Cardiac septum (tissue), 1 donor: ENCODE measurements around the gene SYNPO2. TPM values are rescaled to one million over a fixed set of nuclear protein-coding genes. Genes with fewer than 3 reads are reported as not detected.
"Not testable (repeated sequence)": the region's sequence is repeated elsewhere in the genome, so short reads cannot be mapped to it uniquely, and the experiment has no call there.

Source experiments
- DNase-seq: peaks from one replicate; pipeline ENCODE4 v3.0.0-alpha.2; 2020; ENCODE audit warnings: low spot score
- intact Hi-C: fragments of 100-400 bp; cut with DNase I; formaldehyde crosslinking; loops from one replicate; pipeline ENCODE4 v1.14.0; 2022
- total RNA-seq: library from RNA; stranded (reverse); fragmentation: NEBNext Ultra II Directional; extraction: Animal tissue kit (Norgen Biotek cat#: 25700); gene quantifications from one replicate; pipeline ENCODE4 v1.2.1, GENCODE V29; 2021
- donor health status: DM: no; HTN: no; CAD: no.

The SYNPO2 gene
- total RNA-seq, 1 donor from 2014 or later: 316 TPM

DNA sequence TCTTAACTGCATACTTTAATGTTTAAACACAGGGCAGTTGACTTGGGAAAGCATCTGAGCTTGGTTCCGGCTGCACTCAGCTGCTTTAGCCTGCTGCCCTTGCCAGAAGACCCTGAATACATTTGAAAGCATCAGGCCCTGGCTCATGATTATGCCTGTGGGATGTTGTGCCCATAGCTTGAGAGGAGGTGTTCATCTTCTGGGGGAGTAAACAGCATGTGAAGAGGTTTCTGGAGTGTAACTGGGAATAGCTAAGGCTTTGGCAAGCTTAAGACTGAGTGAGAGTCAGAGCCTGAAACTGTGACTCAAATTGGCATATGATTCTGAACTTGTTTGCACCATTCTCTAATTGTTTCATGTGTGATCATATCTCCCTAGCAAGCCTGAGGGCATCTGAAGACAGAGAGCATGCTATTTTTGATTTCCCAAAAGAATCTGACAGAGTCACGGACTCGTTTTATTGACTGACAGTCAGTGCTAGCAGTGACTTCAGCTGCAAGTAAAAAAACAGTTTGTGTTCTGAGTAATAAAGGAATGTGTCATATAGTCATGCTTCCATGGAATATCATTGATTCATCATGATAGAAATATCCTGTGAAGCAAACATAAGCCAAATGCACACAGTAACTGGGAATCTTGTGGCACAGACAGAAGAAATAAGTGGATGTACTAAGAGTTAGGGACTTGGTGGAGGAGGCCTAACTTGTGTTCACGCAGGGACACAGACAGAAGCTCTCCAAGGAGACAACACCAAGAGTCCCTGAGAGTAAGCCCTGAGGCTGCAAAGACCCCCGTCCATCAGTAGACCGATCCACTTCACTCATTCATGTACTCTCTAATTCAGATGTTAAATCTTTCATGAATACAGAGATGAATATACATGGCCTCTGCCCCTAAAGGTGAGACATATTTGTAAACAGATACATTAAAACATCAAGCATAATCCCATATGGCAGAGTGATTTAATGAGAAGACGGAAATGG is 100.7 kb downstream of the SYNPO2 start:
- intact Hi-C loops: no loop called here
- DNase-seq: no peak

DNA sequence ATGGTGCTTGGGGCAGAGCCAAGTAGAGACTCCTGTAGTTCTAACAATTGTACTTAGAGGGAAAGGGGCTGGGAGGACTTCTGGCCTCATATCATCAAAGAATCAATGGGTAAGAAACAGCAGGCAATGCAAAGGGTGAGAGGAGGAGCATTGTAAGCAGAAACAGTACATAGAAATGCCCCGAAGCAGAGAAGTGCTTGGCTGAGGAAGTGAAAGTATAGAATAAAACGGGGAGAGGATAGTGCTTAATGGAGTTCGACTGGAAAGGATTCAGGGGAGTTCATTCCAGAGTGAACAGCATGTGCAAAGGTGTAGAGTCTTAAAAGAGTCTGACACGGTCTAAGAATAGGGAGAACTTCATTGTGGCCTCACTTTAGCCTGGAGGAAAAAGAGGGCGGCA is 103.0 kb downstream of the SYNPO2 start:
- no peak for DNase-seq
- intact Hi-C loops: no loop called here

DNA sequence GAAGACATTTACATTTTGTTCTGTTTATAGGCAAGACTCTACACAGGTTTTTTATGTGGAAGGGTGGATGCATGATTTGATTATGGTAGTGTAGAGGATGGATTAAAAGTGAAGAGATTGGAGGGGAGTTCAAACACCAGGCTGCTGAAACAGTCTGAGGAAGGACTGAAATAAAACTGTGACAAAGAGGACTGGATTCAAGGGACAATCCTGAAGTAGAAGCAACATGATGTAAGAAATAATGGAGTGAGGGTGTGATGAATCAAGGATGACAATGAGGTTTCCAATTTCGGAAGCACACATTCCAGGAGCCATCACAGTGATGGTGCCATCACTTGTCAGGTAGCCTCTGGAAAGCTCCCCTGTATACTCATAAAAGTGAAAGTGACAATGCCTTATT is 103.5 kb downstream of the SYNPO2 start:
- DNase-seq: no peak
- intact Hi-C loops: no loop called here

GRCh38 chr4:118993333-118993732 is 104.7 kb downstream of the SYNPO2 start:
- no peak for DNase-seq
- intact Hi-C loops: no loop called here

DNA sequence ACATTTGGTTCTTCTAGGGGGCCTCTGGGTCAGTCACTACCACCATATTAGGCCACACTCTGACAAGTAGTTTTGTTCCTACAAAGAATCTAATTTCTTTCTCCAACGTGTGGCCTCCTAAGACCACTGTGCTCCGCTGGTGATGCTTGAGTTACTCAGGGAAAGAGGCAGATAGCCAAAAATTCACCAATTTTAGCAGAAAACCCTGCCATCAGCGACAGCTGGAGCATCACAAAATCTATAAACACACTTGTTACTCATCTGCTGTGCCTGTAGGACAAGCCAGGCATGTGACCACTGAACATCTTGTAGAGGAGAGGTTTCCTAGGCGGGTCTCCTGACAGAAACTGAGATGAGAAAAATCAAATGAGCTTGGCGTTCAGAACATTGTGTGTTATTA is 105.4 kb downstream of the SYNPO2 start:
- no peak for DNase-seq

DNA sequence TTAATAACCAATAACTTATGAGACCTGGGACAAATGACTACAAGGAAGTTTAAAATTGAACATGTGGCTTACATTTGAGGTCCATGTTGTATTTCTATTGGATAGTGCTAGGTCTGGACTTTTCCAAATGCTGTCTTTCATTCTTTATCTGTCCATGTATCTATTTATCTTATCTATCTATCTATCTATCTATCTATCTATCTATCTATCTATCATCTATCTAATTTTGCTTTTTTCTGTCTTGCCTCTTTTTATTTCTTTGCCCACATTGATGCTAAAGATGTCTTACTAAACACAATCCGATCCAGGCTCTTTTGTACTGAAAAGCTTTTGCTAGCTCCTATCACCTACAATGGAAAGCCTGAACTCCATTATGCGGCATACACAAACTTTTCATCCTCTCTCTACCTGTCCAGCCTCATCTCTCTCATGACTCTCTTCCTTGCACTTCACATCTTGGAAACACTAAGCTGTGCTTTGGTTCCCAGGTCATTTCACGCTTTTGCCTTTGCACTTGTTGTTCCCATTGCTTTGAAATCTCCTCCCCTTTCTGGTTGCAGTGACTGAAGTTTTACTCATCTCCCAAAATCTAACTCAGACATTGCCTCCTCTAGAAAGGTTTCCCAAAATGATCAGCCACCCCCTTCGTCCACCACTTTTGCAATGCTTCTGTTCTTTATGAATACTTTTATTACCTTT is 107.2 kb downstream of the SYNPO2 start:
- DNase-seq: no peak
- intact Hi-C loops: loop anchor here (5.0 kb wide), 1 partner anchor 141 kb away; the partner anchor contains the start of gene MYOZ2

More for the DNA sequence above, 105.4 kb downstream of the SYNPO2 start:
- intact Hi-C loops: no loop called here

DNA sequence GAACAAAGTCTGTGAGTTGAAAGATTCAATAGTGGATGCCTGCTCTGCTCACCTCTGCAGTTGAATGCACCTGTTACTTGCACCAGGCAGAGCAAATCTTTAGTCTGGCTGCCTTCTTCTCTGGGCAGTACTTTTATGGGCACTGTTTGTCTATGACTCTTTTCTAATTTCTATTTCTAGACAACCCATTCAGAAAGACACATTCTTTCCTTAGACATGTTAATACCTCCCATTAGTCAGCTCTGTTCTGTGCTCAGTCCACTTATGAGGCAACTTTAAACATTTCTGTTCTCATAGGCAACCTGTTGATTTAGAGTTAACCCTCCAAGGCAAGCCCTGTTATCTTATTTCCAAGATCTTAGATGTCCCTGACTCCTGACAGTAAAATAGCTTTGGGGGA is 108.9 kb downstream of the SYNPO2 start:
- intact Hi-C loops: loop anchor here (5.0 kb wide), 1 partner anchor 140 kb away; the partner anchor contains the start of gene MYOZ2
- no peak for DNase-seq

DNA sequence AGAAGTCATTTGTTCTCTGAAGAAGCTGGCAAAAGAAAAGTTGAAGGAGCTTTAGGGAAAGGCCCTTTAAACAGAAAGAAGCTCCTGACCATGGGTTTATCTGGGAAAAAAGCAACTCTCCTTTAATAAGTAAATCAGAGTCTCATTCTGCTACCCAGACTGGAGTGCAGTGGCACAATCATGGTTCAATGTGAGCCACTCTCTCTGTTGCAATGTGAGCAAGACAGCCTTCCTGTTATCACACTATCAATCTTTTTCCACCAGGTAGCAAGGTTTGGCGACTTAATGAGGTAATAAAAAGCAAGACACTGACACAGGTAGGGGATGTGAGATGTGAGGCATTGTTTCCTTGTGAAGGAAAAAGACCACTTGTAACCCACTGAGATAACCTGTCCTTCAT is 111.3 kb downstream of the SYNPO2 start:
- intact Hi-C loops: loop anchor here (5.0 kb wide), 1 partner anchor 137 kb away; the partner anchor contains the start of gene MYOZ2
- DNase-seq: no peak

- intact Hi-C loops: no loop called here
- DNase-seq: no peak
Measured at GRCh38 chr4:119000400-119000799, 111.7 kb downstream of the SYNPO2 start.

- intact Hi-C loops: no loop called here
Measured at GRCh38 chr4:119002476-119002875, 113.8 kb downstream of the SYNPO2 start.

DNA sequence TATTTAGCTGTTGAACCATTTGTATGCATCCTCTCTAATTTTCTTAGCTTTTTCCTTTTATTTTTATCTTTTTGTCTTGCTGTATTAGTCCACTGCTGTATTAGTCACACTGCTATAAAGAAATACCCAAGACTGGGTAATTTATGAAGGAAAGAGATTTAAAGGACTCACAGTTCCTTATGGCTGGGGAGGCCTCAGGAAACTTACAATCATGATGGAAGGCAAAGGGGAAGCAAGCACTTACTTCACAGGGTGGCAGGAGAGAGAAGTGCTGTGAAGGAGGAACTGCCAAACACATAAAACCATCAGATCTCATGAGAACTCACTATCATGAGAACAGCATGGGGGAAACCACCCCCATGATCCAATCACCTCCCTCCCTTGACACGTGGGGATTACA is 114.3 kb downstream of the SYNPO2 start:
- DNase-seq, intact Hi-C loops: not testable (repeated sequence)

More at GRCh38 chr4:119002476-119002875, 113.8 kb downstream of the SYNPO2 start:
- no peak for DNase-seq

DNA sequence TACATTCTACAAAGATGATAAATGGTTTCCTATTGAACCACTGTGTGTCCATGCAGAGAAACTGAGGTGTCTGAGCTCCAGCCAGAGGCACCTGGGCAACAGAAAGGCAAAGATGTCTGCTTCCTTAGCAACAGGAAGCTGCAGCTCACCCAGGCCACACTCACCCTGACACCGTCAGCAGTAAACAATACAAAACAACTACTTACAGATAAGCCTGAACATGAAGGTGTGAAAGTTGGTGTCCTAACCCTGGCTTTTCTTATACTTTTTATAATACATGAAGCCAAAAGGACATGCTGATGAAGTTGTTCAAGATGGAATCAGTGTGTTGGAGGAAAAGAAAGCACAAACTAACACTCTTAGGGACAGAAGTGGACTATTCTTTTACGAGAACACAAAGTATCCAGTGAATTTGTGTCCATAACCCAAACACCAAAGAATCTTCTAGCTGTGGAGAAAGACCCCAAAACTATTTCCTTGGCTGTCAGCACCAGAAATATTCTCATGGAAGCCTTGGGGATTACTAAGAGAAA is 117.3 kb downstream of the SYNPO2 start:
- DNase-seq: no peak
- intact Hi-C loops: no loop called here

- DNase-seq: no peak
- intact Hi-C loops: no loop called here
Measured at GRCh38 chr4:119008761-119009160, 120.1 kb downstream of the SYNPO2 start.

- intact Hi-C loops: not testable (repeated sequence)
Measured at GRCh38 chr4:119010221-119010620, 121.6 kb downstream of the SYNPO2 start.

GRCh38 chr4:119010909-119011606 is 122.4 kb downstream of the SYNPO2 start:
- intact Hi-C loops: no loop called here
- no peak for DNase-seq

More at GRCh38 chr4:119010221-119010620, 121.6 kb downstream of the SYNPO2 start:
- not testable (repeated sequence) for DNase-seq

- intact Hi-C loops: no loop called here
- no peak for DNase-seq
Measured at GRCh38 chr4:119011607-119011988, 122.9 kb downstream of the SYNPO2 start.

- intact Hi-C loops: no loop called here
- no peak for DNase-seq
Measured at GRCh38 chr4:119014658-119015057, 126.0 kb downstream of the SYNPO2 start.

DNA sequence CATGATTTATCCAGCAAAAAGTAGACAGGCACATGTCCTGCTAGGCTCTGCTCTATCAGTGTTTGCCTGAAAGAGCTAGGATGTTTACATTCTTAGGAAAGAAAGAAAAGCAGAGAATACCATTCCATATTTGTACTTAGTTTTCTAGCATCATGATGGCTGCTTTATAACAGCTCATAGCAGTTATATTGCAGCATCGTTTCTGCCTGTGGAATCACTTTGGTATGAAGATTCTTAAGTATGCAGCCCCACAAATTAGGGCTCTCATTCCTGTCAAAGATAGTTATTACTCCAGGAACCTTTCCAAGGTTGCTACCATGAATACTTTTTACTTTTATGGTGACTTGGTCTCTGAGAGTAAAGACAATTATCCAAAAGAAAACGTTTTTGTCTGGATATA is 128.0 kb downstream of the SYNPO2 start:
- intact Hi-C loops: no loop called here
- no peak for DNase-seq

DNA sequence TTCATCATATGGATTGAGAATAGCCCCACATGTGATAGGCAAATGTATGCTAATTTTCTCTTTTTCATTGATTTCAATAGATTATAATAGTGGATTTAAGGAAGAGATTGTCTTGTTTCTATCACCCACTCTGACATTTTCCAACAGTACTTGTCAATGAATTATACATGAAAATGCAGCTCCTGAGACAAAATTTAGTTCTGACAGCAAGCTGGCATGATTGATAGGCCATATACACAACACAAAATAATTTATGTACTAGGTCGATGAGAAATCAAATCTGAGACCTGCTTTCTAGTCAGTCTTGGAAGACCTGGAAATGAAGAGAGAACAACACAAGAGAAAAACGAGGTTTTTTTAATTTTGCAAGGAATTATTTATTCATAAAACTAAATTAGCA is 129.0 kb downstream of the SYNPO2 start:
- no peak for DNase-seq
- intact Hi-C loops: no loop called here

DNA sequence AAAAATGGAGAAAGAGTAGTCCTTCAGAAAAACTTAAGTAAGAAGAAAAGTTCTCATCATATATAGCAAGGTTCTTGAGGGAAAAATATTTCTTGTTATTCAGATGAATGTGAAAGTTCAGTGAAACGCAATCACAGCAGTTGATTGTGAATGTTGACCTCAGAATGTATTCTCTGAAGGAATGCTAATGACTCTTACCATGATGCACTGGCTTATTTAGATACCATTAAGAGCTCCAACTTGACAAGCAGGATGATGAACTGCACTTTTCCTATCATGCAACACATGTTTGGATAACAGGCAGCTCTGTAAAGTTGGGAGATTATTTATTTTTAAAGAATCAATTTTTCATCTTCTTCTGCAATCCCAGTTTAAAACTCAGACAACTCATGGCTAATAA is 131.5 kb downstream of the SYNPO2 start:
- DNase-seq: no peak
- intact Hi-C loops: no loop called here
